GM21723 (cell line): ENCODE results near the gene GRK2.
"Not testable (repeated sequence)": the region's sequence is repeated elsewhere in the genome, so short reads cannot be mapped to it uniquely, and the experiment has no call there.

Experiments
- ATAC-seq: cut with Tn5 transposase; IDR thresholded peaks from one replicate; pipeline ENCODE4 v1.9.1; 2021; ENCODE audit warnings: mild to moderate bottlenecking, moderate library complexity; ENCODE audit not compliant: unreplicated experiment

The GRK2 gene

DNA sequence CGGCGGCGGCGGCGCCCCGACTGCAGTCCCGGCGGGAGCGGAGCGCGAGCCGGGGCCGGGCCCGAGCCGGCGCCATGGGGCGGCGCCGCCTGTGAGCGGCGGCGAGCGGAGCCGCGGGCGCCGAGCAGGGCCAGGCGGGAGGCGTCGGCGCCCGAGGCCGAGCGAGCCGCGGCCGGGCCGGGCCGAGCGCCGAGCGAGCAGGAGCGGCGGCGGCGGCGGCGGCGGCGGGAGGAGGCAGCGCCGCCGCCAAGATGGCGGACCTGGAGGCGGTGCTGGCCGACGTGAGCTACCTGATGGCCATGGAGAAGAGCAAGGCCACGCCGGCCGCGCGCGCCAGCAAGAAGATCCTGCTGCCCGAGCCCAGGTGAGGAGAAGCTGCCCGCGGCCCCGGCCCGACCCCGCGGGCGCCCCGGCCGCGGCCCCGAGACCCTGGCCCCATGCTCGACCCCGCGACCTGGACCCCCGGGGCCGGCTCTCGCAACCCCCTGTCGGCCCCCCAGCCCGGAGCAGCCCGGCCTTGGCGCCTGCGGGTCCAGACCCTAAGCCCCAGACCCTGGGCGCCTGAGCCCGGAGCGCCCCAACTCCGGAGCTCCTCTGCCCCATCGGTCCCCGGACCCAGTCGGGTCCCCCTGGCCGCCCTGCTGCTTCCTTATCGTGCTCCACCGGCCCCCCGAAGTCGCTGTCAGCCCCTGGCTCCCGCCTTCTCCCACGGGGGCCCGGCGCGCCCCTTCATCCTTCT, at the start of gene GRK2:
TSS of gene GRK2 (plus strand) at position 25 of the 739 bp plus-strand sequence. CDS start at position 252, 227 bp downstream.
- no peak for ATAC-seq

DNA sequence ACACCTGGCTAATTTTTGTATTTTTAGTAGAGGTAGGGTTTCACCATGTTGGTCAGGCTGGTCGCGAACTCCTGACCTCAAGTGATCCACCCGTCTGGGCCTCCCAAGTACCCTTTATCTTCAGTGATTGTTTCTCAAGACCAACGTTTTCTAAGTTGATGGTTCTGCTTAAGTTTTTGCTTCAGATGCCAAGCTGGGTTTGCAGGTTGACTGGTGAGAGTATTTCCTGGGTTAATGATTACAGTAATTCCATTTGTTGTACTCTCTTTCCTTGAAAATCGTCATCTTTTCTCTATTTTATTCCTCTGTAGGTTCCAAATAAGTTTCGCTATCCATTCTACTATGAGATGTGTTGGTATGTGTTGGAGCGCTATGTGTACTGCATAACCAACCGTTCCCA, 38.5 kb upstream of the GRK2 start:
- ATAC-seq, result no peak

DNA sequence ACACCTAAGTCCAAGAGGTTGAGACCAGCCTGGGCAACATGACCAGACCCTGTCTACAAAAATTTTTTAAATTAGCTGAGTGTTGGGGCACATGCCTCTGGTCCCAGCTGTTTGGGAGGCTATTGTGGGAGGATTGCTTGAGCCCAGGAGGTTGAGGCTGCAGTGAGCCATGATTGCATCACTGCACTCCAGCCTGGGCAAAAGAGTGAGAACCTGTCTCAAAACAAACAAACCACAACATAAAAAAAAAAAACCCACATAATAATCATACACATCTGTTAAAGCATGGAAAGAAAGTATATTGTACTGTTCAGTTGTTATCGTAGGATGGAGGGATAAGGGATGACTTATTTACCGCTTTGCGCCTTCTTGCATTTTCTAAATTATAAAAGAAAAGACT, 35.9 kb upstream of the GRK2 start:
- no peak for ATAC-seq

DNA sequence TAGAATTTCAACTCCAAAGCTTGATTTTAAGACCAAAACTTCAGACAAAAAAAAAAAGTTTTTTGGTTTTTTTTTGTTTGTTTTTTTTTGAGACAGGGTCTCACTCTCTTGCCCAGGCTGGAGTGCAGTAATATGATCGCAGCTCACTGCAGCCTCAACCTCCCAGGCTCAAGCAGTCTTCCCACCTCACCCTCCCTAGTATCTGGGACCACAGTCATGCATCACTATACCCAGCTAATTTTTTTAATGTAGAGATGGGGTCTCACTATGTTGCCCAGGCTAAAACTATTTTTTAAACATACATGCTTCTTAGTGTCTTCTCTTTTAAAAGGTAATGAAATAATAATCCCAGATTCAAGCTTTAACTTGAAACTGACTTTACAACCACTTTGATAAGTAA, 35.4 kb upstream of the GRK2 start:
- no peak for ATAC-seq

DNA sequence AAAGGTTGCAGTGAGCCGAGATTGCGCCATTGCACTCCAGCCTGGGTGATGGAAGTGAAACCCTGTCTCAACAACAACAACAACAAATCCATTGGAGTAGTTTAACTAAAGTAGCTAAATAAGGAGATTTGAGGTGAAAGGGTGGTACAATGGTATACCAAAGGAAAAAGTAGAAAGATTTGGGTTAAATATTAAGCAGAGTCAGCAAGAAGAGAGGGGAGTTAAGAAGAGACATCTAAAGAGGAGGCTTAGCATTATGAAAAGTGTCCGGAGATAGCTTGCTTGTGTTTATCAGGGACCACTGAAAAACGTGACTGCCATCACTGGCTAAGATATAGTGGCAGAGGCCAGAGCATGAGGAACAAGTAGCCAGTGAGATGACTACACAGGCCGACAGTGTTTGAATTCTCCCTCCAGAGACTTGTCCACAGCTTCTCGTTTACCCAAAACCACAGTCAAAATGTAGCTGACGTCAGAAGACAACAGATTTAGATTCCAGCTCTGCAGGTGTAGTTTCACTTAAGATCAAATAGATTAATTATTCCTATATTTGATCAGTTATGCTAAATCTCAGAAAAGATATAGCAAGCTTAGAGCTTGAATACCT, 32.6 kb upstream of the GRK2 start:
- no peak for ATAC-seq

DNA sequence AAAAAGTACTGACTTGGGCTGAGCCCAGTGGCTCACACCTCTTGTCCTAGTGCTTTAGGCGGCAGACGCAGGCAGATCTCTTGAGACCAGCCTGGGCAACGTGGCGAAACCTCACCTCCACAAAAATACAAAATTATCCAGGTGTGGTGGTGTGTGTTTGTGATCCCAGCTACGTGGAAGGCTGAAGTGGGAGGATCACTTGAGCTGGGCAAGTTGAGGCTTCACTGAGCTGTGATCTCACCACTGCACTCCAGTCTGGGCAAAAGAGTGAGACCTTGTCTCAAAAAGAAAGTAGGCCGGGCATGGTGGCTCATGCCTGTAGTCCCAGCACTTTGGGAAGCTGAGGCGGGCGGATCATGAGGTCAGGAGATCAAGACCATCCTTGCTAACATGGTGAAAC, 31.7 kb upstream of the GRK2 start:
- ATAC-seq, result not testable (repeated sequence)

DNA sequence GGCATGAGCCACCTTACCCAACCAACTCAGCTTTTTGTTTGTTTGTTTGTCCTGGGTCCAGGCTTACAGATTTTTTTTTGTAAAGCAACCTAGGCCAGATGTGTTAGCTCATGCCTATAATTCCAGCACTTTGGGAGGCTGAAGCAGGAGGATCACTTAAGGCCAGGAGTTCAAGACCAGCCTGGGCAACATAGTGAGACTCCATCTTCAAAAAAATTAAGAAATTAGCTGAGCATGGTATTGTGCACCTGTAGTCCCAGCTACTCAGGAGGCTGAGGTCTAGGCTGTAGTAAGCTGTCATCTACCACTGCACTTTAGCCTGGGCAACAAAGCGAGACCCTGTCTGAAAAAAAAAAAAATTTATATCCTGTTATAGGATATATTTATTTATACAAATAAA, 28.7 kb upstream of the GRK2 start:
- no peak for ATAC-seq

DNA sequence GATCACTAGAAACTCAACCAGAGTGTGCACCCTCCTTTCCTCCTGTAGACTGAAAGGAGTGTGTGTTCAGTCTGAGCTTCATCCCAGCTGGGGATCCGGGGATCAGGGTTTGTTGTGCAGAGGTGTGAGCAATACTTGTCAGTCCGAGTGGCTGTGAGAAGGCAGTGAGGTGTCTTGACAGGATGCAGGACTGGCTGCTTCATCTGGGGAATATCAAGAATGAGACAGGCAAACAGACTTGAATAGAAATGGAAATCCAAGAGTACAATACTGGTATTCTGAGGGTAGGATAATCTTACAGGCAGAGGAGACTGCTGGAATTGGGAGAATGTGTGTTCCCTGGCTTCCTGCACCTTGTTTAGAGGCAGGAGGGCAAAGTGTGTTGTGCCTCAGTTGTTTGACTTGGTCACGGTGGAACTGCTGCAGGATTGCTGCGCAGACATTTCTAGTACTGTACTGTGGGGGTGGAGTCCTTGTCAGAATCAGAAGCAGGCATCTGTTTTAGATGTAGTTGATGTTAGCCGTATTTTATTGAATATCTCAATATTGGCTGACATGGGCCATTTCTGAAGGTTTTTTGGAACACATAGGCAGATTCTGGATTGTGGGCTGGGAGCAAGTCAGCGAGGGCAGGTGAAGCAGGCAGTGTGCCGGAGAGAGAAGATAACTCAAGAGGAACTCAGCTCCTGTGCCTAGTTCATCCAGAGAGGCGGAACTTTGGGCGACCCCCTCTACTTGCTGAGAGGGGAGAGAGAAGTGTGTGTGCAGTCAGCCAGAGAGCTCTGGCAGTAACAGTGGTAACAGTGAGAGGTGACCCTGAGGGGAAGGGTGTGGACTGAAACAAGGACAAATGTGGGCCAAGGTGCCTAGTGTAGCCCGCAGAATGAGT, 27.1 kb upstream of the GRK2 start:
- no peak for ATAC-seq

DNA sequence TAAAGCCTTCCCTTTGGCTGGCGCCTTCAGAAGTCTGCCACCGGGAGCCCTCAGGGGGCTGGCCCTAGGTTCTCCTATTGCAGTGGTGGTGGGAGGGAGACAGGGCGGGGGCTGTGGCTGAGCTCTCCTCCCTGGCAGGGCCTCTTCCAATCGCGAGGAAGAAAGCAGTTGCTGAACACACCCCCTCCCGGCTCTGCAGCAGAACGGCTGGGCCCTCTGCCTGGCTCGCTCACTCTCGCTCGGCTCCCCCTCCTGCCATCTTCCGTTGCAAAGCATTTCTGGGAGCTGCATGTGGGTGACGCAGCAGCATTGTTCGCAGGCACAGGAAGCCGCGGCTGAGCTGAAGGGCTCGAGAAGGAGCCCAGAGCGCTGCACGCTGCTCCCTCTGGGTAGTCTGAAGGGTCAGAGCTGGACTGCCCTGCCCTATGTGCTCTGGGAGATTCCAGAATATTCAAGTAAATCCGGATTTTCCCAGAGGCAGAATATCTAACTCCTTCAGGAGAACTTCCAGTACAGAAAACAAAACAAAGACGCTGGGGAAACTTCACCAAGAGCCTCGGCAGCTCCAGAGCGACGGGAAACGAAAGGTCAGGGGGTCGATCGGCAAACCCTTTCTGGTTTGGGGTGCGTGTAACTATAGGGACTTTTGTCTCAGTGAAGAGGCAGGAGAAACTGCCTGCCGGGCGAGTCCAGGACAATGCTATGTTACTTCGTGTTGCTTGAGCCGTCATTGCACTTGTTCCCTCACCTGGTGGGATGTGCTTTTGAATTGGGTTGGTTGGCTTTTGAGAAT, 26.3 kb upstream of the GRK2 start:
- peak; percentile 88 for ATAC-seq

DNA sequence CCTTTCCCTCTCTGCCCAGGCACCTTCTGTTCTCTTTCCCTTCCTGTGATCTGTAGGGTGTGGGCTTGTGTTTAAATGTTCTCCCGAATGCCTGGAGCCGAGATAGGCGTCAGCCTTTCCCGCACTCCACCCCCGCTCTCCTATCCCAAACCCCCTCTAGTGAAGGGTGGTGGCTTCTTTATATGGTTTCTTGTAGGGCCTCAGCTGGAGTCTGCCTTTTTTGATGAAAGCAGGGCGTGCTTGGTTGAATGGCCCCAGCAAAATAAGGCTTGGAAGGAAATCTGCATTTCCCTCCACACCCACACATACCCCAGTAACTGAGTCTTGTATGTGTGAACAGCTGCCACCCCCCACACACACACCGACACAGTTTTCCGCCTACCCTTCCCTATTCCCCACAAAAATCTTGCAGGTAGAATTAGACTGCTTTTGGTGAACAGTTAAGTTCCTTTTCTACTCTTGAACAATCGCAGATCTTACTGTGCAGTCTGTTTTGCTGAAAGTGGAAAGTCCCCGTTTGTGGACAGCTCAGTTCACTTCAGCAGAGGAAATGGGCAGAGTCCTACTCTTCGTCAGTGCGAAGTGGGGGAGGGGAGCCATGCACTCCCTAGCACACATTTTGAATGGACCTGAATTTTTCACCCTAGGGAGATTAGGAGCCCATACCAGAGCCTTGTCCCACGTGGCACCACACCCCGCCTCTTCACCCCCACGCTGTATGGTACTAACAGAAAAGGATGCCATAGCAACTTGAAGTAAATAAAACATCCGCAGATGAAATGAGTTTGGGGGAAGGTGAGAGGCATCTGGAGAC, 25.5 kb upstream of the GRK2 start:
- ATAC-seq, result no peak

DNA sequence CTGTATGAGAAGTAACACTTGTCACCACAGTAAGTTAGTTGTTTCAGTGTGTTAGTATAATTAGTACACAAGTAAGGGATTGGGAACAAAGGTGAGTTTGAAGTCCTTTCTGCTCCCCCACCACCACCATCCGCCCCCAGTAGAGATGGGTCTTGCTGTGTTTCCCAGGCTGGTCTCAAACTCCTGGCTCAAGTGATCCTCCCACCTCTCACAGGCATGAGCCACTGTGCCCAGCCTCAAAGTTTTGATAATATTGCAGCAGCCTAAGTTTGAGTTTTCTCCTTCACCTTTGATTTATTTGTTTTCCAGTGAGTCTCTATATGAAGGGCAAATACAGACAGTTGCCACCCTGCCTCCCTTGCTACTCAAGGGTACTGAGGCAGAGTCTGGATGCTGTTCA, 23.7 kb upstream of the GRK2 start:
- ATAC-seq, result no peak

DNA sequence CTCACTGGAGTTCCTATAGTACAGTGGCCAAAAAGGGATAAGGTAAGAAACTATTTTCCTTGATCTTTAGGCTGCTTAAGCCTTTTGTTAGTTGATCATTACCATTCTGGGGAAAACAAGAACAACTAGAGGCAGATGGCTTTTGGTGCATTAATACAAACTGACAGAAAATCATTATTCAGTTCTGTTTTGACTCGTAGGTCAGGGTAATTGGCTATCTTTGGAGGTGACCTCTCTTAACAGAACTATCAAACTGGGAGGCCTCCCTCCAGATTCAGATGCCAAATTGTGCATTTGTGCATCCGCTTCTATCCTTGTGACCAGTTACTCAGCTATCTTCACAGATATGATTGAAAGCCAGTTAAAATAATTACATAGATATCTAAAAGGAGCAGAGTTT, 23.2 kb upstream of the GRK2 start:
- no peak for ATAC-seq

DNA sequence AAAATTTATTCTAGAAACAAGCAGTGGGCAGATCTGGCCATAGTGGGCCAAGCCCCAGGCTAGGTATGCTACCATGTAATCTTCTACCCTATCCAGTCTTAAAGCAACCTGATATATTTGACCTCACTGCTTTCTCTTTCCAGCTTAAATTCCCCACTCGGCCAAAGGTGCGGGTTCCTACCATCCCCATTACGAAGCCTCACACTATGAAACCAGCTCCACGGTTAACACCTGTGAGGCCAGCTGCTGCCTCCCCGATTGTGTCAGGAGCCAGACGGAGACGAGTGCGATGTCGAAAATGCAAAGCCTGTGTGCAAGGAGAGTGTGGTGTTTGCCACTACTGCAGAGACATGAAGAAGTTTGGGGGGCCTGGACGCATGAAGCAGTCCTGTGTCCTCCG, 21.2 kb upstream of the GRK2 start:
- ATAC-seq, result no peak

DNA sequence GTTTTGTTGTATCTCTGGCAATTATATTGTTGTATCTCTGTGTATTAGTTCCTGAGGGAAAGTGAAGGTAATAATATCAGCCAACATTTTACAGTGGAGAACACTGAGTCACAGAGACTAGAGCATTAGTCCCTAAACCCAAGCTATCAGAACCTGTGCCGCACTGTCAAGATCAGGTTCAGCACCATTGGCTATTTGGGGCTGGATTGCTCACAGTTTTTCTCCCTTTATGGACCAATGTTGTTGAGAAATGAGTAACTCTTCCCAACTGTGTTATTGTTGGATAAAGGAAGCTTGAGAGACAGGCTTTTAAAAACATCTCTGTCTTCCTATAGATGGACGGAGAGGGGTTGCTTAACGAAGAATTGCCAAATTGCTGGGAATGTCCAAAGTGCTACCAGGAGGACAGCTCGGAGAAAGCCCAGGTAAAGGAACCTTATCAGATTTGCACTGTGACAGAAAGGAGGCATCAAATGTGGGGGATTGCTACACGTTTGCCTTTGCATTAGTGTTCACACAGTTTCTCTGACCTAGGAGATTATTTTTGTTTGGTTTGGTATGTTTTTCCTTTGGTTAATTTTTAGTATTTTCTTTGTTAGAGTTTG, 18.2 kb upstream of the GRK2 start:
- no peak for ATAC-seq

DNA sequence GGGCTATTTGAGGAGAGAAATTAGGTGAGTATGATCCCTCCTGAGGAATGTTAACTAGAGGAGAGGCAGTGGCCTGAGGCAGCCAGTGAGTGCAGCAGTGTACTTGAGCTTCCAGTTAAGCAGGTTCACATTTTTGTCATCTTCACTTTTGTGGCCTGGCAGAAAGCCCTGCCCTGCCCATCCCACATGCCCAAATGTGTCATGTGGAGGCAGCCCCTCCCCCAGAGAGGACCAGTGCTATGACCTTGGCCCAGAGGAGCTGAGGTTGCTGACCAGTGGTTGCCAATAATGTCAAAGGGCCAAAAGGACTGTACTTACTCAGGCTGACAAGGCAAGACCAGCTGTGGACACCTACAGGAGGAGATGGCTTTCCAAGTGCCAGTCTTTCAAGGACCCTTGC, 17.6 kb upstream of the GRK2 start:
- no peak for ATAC-seq

DNA sequence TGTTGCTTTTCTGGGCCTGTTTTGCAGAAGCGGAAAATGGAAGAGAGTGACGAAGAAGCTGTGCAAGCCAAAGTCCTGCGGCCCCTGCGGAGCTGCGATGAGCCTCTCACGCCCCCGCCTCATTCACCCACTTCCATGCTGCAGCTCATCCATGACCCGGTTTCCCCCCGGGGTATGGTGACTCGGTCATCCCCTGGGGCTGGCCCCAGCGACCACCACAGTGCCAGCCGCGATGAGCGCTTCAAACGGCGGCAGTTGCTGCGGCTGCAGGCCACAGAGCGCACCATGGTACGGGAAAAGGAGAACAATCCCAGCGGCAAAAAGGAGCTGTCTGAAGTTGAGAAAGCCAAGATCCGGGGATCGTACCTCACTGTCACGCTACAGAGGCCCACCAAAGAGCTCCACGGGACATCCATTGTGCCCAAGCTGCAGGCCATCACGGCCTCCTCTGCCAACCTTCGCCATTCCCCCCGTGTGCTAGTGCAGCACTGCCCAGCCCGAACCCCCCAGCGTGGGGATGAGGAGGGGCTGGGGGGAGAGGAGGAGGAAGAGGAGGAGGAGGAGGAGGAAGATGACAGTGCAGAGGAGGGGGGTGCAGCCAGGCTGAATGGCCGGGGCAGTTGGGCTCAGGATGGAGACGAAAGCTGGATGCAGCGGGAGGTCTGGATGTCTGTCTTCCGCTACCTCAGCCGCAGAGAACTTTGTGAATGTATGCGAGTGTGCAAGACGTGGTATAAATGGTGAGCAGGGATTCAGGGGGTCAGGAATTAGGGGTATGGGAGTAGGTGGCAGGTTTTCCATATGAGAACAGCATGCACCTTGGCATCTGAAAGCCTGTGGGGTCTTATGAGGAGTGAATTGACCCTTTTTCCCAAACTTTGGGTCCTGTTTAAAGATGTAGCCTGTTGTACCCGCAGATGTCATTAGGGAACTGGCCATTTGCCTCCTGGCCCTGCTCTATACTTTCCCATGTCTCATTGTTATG, 15.9 kb upstream of the GRK2 start:
- no peak for ATAC-seq

DNA sequence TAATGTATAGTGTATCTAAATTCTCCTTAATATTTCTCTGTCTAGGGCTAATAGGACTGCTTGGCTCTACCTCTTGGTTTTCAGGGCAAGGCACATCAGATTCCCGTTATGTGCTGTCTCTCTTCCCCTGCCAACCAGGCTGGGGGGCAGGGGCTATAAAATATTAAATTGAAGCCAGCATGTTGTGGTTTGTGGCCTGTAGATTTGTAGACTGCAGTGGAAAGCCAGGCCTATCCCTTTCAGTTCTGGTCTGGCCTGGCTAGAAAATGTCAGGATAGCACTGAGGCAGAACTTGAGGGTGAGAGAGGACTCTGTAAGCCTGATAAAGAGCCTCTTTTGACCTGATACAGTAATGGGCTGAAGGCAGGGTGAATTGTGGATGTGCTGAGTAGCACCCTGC, 14.4 kb upstream of the GRK2 start:
- no peak for ATAC-seq

DNA sequence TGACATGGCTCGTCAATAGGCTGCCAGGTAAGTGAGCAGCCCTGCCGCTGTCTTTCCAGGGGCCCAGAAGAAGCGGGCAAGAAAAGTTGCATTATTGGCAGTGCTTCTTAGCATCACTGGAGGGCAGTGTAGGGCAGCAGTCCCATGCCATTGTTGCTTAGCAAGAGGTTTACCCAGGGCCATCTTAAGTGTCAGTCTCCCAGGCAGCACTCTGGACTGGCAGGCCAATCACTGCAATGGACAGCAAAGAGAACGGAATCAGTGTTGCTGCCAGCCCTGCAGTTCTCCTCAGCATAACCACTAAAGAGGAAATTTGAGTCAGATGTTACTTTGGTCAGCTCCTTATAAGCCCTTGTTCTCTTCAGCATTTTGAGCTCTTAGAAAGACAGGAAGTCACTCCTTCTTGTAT, 13.4 kb upstream of the GRK2 start:
- ATAC-seq, result no peak
